GM18951 (cell line): ENCODE data around the gene ARVCF.

Experiments
- POLR2A ChIP-seq: IDR thresholded peaks from 4 replicates; pipeline ENCODE4 v1.6.1; 2011; ENCODE audit warnings: mild to moderate bottlenecking; ENCODE audit not compliant: insufficient read length, insufficient read depth; ENCODE audit errors: extremely low read depth
- in situ Hi-C: fragments of 300-500 bp; cut with MboI; formaldehyde crosslinking; loops from one replicate; pipeline ENCODE4 v1.12.0; 2022; ENCODE audit warnings: low sequenced_read_pairs, mixed read lengths, inconsistent platforms; ENCODE audit not compliant: unreplicated experiment

The ARVCF gene

GRCh38 chr22:20020533-20021195 lies 4.0 kb upstream of the ARVCF start, which contains the start of gene TANGO2:
Gene TANGO2, plus strand, starts transcription at chr22:20021110. Its CDS starts 15,689 bp downstream, at chr22:20036799.
- in situ Hi-C loops = no loop called here
- peak; percentile 95 for TF ChIP-seq POLR2A

- no peak for TF ChIP-seq POLR2A
- in situ Hi-C loops = no loop called here
These were observed 3.3 kb upstream of the ARVCF start for GRCh38 chr22:20019661-20020532.

GRCh38 chr22:20018001-20018400 lies 1.4 kb upstream of the ARVCF start:
- TF ChIP-seq POLR2A = no peak

GRCh38 chr22:20017622-20017958 lies 967 bp upstream of the ARVCF start:
- in situ Hi-C loops = no loop called here
- TF ChIP-seq POLR2A = no peak

More at GRCh38 chr22:20018001-20018400, 1.4 kb upstream of the ARVCF start:
- in situ Hi-C loops = no loop called here

GRCh38 chr22:20015971-20016733 lies 471 bp downstream of the ARVCF start:
- in situ Hi-C loops = no loop called here

DNA sequence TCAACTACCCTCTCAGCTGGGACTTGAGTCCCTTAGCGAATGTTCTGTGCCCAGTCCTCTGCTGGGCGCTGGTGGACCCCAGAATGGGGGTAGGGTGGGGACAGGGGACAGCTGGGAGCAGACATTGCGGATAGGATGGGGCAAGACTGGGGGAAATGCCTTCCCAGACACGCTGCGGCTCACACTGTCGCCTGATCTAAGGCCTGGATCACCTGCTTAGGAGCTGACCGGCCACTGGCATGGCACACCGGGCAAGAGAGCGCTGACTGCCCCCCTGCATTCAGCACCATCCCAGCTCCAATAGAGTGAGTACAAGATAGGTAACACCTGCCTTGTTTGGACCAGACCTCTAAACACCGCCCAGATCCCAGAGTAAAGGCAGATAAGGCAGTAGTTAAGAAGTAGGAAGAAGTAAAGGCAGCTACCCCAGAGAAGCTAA lies 1.4 kb downstream of the ARVCF start:
- no peak for TF ChIP-seq POLR2A

More at GRCh38 chr22:20015971-20016733, 471 bp downstream of the ARVCF start:
- no peak for TF ChIP-seq POLR2A

DNA sequence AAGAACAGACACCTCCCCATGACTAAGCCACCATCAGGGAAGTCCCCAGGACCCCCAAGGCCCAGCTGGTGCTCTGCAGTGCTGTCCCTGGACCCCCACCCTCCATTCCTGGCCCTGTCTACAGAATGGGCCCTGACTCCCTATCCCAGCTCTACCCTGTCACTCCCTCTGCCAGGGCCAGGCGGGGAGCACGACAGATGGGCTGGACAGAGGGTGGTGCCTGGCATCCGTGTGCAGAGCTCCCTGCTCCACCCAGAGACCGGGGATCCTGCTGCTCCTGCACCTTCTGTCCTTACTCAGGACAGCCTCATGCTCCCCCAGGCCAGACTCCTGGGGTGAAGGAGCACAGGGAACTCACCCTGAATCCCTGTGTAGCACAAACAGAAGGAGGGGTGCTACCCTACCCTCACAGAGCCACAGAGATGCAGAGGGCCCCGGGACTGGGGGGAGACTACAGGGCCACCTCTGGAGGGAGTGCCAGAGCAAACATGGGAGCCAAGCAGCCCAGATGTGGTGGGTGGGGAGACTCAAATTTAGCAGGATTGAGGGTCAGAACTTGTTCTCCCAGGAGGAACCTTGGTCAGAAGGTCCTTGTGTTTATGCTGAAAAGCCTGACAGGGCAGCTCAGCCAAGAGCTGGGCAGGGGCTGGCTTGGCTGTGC lies 2.0 kb downstream of the ARVCF start:
- no peak for TF ChIP-seq POLR2A
- in situ Hi-C loops = no loop called here

More for the DNA sequence above, 1.4 kb downstream of the ARVCF start:
- in situ Hi-C loops = no loop called here

- in situ Hi-C loops = no loop called here
- TF ChIP-seq POLR2A = no peak
These were observed 3.2 kb downstream of the ARVCF start for GRCh38 chr22:20013382-20013871.

DNA sequence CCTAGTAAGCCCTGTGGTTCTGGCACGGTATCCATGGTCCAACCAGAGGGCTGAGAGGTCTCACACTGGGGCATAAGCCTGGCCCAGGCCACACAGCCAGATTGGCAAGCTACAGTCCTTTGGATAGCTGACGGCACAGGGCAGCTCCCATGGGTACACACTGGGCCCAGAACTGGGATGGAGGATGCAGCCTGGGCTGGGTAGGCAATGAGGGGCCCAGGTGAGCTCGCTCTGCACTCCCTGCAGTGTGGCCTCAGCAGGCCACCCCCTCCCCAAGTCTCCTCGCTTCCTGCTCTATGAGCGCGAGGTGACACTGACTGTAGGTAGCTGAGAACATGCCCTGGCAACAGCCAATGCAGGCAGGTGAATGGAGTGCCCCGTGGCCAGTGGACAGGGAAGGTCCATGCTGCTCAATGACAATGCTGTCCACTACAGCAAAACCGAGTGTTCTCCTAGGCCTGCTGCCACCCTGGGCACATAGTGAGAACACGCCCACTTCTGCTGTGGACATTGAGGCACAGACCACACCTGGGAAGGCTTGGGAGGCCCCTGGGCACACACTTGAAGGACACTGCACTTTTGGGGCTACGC lies 3.8 kb downstream of the ARVCF start:
- in situ Hi-C loops = no loop called here
- no peak for TF ChIP-seq POLR2A

GRCh38 chr22:20011993-20012740 lies 4.5 kb downstream of the ARVCF start:
- no peak for TF ChIP-seq POLR2A

DNA sequence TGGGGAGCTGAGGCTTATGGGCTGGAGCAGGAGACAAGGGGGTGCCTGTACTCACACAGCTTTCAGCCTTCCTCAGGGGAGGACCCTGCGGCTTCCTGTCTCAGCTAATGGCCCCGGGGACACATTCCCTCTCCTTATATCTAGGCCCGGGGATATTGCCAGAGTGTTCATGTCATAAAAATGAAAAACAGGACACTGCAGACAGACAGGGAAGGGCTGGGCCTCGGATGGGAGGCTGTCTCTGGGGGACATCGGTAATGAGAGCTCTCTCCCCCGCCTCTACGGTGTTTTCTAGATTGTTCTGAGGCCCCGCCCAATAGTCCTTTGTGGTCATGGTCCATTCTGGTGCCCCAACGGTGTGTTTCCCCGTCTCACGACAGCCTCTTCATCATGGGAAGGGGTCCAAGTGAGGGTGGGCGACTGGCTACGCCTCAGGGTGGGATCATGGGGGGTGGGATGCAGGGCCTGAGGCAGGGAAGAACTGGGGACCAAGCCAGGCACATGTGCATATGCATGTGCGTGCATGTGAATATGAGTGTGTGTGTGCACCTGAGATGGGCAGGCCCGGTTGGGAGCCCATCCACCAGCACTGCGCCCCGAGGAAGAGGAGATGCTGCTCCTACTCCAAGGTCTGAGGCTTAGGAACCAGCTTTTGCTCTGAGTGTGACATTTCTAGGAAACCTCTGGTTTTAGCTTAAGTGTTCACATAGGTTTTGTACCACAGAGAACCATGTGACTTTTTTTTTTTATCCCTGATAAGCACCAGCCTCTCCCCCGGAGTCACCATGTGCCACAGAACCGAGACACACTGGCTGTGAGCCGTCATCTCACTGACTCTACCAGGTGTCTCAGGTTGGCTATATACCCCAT lies 5.3 kb downstream of the ARVCF start:
- in situ Hi-C loops = no loop called here
- no peak for TF ChIP-seq POLR2A

More at GRCh38 chr22:20011993-20012740, 4.5 kb downstream of the ARVCF start:
- in situ Hi-C loops = no loop called here
